HG03571 (cell line): Measurements from ENCODE around the gene CIB1.

Experiments used
- ATAC-seq: cut with Tn5 transposase; IDR thresholded peaks from one replicate; pipeline ENCODE4 v1.9.1; 2021; ENCODE audit not compliant: unreplicated experiment

The CIB1 gene

DNA sequence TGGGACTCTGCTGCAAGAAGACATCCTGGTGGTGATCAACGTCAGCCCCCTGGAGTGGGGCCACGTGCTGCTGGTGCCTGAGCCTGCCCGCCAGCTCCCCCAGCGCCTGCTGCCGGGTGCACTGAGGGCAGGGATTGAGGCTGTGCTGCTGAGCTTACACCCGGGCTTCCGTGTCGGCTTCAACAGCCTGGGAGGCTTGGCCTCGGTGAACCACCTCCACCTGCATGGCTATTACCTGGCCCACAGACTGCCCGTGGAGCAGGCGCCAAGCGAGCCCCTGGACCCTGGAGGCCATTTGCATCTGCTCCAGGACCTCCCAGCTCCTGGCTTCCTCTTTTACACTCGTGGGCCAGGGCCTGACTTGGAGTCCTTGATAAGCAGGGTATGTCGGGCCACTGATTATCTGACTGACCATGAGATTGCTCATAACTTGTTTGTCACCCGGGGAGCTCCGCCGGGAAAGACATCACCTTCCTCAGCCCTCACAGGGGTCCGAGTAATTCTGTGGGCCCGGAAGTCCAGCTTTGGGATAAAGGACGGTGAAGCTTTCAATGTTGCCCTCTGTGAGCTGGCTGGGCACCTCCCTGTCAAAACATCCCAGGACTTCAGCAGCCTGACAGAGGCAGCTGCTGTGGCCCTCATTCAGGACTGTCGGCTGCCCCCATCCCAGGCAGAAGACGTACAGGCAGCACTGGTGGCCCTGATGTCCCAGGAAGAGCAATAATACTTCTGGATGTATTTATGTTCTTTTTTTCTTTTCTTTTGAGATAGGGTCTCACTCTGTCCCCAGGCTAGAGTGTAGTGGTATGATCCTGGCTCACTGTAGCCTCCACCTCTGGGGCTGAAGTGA, 7.8 kb upstream of the CIB1 start:
- no peak for ATAC-seq

DNA sequence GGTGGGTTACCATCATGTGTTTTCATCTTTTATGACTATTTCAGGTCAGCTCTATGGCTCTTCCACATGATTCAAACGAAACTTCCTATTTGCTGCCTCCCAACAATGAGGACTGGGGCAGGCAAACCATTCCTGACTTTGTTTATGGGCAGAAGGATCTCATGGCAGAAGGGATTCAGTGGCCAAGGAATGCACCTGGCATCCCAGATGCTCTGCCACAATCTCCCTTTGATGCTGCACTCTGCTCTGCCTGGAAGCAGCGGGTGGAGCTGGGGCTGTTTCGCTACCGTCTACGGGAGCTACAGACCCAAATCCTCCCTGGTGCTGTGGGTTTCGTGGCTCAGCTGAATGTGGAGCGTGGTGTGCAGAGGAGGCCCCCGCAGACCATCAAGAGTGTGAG, 7.1 kb upstream of the CIB1 start:
- ATAC-seq: no peak

DNA sequence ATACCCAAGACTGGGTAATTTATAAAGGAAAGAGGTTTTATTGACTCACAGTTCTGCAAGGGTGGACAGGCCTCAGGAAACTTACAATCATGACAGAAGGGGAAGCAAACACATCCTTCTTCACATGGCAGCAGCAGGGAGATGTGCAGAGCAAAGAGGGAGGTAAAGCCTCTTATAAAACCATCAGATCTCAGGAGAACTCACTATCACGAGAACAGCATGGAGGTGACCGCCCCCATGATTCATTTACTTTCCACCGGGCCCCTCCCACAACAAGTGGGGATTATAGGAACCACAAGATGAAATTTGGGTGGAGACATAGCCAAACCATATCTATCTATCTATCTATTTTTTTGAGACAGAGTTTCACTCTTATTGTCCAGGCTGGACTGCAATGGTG, 5.6 kb upstream of the CIB1 start:
- ATAC-seq: no peak

GRCh38 chr15:90234096-90234988, 601 bp upstream of the CIB1 start, which contains the start of gene GDPGP1:
GDPGP1 (plus strand) TSS chr15:90234209; CDS start chr15:90240909, 6,700 bp downstream.
- ATAC-seq: no peak

- ATAC-seq: no peak
These were observed 777 bp downstream of the CIB1 start for GRCh38 chr15:90232941-90233386.

DNA sequence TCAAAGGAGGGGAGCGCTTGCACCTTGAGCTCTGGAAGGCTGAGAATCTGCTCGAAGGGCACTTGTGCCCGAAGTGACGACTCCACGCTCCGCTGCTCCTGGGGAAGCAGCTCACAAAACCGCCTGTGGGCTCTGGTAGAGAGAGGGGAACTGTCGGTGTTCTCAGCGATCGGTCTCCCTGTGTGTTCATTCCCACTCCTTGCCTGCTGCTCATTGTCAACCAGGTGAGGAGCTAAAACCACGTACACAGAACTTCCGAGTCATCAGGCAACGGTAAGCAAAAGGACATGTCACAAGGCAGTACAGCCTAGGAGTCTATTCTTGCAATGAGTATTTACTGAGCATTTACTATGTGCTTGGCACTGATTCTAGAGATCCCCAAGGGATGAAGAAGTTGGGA, 1.5 kb downstream of the CIB1 start:
- no peak for ATAC-seq

GRCh38 chr15:90231028-90232017, 2.4 kb downstream of the CIB1 start:
- ATAC-seq: no peak

DNA sequence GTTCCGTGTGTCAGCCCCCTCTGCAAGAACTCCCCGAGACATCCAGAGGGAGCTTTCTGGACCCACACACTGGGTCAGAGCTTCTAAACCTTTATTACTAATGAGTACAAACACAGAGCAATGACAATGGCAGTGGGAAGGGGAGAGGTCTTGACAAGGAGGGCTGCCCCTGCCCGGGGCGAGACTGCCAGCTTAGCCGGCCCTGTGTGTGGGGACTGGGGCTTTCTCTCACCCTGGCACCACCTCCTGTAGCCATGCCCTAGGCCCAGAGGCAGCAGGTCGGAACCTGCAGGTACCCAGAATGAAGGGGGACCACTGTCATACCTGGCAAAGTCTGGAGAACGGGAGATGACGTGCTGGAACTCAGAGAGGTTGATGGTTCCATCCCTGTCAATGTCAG, 3.1 kb downstream of the CIB1 start:
- no peak for ATAC-seq

- ATAC-seq: no peak
These were observed 3.7 kb downstream of the CIB1 start for GRCh38 chr15:90230071-90230494.

DNA sequence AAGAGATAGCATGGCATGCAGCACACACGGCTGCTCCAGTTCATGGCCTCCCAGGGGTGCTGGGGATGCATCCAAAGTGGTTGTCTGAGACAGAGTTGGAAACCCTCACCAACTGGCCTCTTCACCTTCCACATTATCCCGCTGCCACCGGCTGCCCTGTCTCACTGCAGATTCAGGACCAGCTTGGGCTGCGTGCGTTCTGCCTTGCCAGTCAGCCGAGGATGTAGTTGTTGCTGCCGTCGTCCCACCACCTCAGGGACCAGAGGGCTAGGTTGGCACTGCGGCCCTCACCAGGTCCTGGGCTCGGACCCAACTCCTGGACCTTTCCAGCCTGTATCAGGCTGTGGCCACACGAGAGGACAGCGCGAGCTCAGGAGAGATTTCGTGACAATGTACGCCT, 4.8 kb downstream of the CIB1 start:
- no peak for ATAC-seq

DNA sequence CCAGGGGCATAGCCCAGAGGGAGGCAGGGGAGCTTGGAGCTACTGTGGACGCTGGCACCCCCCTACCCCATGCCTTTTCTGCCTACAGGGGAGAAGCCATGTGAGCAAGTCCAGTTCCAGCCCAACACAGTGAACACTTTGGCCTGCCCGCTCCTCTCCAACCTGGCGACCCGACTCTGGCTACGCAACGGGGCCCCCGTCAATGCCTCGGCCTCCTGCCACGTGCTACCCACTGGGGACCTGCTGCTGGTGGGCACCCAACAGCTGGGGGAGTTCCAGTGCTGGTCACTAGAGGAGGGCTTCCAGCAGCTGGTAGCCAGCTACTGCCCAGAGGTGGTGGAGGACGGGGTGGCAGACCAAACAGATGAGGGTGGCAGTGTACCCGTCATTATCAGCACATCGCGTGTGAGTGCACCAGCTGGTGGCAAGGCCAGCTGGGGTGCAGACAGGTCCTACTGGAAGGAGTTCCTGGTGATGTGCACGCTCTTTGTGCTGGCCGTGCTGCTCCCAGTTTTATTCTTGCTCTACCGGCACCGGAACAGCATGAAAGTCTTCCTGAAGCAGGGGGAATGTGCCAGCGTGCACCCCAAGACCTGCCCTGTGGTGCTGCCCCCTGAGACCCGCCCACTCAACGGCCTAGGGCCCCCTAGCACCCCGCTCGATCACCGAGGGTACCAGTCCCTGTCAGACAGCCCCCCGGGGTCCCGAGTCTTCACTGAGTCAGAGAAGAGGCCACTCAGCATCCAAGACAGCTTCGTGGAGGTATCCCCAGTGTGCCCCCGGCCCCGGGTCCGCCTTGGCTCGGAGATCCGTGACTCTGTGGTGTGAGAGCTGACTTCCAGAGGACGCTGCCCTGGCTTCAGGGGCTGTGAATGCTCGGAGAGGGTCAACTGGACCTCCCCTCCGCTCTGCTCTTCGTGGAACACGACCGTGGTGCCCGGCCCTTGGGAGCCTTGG, 5.6 kb downstream of the CIB1 start:
- no peak for ATAC-seq

- ATAC-seq: no peak
These were observed 6.4 kb downstream of the CIB1 start for GRCh38 chr15:90227336-90227735.

DNA sequence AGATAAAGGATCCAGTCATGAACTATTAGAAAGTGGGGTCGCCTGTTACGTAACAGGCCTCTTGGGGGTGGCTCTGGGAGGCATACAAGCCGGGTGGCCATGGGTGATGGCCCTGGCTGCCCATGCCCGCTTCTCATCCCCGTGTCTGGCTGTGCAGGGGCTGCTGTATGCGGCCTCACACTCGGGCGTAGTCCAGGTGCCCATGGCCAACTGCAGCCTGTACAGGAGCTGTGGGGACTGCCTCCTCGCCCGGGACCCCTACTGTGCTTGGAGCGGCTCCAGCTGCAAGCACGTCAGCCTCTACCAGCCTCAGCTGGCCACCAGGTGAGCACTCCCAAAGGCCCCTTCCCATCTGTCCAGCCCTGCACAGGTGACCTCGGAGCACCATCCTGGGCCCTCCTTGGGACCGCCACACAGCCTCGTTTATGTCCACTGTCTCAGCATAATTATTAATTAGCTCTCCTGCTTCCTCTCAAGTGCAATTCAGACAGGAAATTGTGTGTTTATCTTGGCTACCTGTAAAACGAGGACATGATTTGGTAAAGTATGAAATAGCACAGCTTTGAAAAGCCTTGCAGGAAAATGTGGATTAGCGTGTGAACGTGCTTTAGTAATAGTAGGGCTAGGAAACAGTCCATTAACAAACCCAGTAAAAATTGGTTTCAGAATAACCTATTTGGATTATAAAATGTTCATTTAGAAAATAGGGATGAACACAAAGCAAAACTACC, 8.1 kb downstream of the CIB1 start:
- ATAC-seq: no peak

DNA sequence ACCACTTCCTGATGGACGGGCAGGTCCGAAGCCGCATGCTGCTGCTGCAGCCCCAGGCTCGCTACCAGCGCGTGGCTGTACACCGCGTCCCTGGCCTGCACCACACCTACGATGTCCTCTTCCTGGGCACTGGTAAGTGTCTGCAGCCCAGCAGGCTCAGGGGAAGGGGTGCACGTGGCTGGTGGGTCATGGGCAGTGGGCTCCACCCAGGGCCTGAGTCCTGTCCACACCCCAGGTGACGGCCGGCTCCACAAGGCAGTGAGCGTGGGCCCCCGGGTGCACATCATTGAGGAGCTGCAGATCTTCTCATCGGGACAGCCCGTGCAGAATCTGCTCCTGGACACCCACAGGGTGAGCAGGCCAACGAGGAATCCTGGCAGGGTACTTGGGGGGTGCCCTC, 8.7 kb downstream of the CIB1 start:
- no peak for ATAC-seq

DNA sequence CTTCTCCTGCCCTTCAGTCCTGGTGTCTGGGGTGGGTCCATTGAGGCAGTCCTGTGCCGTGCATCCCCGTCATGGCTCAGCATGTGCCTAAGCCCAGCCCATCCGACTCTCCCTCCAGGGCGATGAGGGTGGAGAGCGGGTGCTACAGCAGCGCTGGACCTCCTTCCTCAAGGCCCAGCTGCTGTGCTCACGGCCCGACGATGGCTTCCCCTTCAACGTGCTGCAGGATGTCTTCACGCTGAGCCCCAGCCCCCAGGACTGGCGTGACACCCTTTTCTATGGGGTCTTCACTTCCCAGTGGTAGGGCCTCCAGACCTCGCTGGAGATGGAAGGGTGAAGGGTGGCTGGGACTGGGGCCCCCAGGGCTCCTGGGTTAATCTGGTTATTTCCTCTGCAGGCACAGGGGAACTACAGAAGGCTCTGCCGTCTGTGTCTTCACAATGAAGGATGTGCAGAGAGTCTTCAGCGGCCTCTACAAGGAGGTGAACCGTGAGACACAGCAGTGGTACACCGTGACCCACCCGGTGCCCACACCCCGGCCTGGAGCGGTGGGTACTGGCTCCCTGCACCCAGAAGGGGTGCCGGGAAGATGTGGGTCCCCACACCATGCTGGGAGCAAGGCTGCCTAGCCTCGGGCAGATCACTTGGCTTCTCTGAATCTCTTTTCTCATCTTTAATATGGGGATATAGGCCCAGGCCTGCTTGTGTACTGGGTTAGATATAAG, 10.1 kb downstream of the CIB1 start:
- ATAC-seq: no peak

DNA sequence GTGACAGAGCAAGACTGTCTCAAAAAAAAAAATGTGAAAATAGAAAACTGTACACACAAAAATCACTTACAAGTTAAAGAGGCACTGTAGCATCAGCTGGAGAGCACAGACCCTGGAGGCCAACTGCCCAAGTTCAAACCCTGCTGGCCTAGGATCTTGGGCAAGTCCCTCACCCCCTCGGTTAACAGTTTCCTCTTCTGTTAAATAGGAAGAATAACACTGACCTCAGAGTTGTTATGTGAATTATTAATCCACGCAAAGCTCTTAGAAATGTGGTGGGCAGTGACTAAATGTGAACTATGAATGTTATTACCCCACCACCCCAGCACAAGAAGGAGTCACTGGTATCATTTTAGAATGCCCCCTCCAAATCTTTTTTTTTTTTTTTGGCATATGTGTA, 11.2 kb downstream of the CIB1 start:
- ATAC-seq: no peak

GRCh38 chr15:90221246-90221900, 12.4 kb downstream of the CIB1 start:
- ATAC-seq: no peak
